Measurements from ENCODE around the gene GOLGA7B. TPM values are rescaled to one million over a fixed set of nuclear protein-coding genes. Genes with fewer than 3 reads are reported as not detected.

The GOLGA7B gene
- total RNA-seq, 2 donors from 2014 or later: 0.22 to 0.72 TPM

DNA sequence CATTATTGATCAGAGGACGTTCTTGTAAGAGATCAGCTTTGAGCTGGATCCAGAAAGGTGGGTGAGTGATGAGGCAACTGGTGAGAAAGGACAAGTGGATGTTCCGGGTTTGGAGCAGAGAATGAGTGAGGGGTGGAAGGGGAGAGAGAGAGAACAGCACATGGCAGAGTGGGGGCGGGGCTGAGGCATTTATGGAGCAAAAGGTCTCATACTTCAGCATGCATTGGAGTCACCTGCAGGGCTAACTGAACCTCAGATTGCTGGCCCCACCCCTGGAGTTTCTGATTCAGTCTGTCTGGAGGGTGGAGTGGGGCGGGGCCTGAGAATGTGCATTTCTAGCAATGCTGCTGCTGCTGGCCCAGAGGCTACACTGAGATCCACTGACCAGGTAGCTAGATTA lies 71.2 kb downstream of the GOLGA7B start:
- Histone ChIP-seq H3K4me1 (no peaks in the 10 kb centered on the region), H3K27me3 (peaks cover 3% of the 10 kb centered on the region), H3K9me3 (no peaks in the 10 kb centered on the region), H3K27ac (no peak overlapping the region), H3K36me3 (no peaks in the 10 kb centered on the region), H3K9ac (ENCODE audit: low read depth in 2 of 2, low read length in 2 of 2) (no peak overlapping the region), H3K4me3 (no peak overlapping the region)
- intact Hi-C loops (cut with DNase I): no loop called here
- TF ChIP-seq, protein P1, sequence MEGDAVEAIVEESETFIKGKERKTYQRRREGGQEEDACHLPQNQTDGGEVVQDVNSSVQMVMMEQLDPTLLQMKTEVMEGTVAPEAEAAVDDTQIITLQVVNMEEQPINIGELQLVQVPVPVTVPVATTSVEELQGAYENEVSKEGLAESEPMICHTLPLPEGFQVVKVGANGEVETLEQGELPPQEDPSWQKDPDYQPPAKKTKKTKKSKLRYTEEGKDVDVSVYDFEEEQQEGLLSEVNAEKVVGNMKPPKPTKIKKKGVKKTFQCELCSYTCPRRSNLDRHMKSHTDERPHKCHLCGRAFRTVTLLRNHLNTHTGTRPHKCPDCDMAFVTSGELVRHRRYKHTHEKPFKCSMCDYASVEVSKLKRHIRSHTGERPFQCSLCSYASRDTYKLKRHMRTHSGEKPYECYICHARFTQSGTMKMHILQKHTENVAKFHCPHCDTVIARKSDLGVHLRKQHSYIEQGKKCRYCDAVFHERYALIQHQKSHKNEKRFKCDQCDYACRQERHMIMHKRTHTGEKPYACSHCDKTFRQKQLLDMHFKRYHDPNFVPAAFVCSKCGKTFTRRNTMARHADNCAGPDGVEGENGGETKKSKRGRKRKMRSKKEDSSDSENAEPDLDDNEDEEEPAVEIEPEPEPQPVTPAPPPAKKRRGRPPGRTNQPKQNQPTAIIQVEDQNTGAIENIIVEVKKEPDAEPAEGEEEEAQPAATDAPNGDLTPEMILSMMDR (IDR thresholded peaks at IDR 0.05): no peak
- DNase-seq: no peak

Other genes with a start within 250 kb of the GOLGA7B start
- gene MORN4, start 216.3 kb upstream of the GOLGA7B start, total RNA-seq: 1 to 10 TPM; 1.8 to 2.3 TPM
- 10 to 100 TPM; 10.6 to 11.0 TPM for gene PI4K2A, start 209.2 kb upstream of the GOLGA7B start, total RNA-seq
- gene AVPI1, start 162.6 kb upstream of the GOLGA7B start, total RNA-seq: 10 to 100 TPM; 26.6 to 34.8 TPM
- gene MARVELD1, start 136.1 kb upstream of the GOLGA7B start, total RNA-seq: 10 to 100 TPM; 25.7 to 31.7 TPM
- 10 to 100 TPM; 45.9 to 47.9 TPM for gene ZFYVE27, start 112.7 kb upstream of the GOLGA7B start, total RNA-seq
- 1 to 10 TPM in 1 of 2 donors, under 1 TPM in 1; 0.57 to 1.2 TPM for gene SFRP5, start 77.8 kb upstream of the GOLGA7B start, total RNA-seq
- gene CRTAC1, start 180.8 kb downstream of the GOLGA7B start, total RNA-seq: 1 to 10 TPM in 1 of 2 donors, under 1 TPM in 1; 0.17 to 1.4 TPM